HG03103 (cell line): ENCODE data around the gene TMEM59L.

Experiments used
- ATAC-seq: cut with Tn5 transposase; IDR thresholded peaks from one replicate; pipeline ENCODE4 v1.9.1; 2021; ENCODE audit warnings: low read depth; ENCODE audit not compliant: unreplicated experiment

The TMEM59L gene

GRCh38 chr19:18636183-18636968, 23.7 kb downstream of the TMEM59L start:
- ATAC-seq, result peak; percentile 84

GRCh38 chr19:18636969-18637629, 24.4 kb downstream of the TMEM59L start, which contains the start of gene KLHL26:
Gene KLHL26, plus strand, starts transcription at chr19:18637028. Its CDS starts 27 bp downstream, at chr19:18637055.
- ATAC-seq, result no peak

- no peak for ATAC-seq
These were observed 25.3 kb downstream of the TMEM59L start for GRCh38 chr19:18637673-18638630.

GRCh38 chr19:18639706-18640243, 27.1 kb downstream of the TMEM59L start:
- no peak for ATAC-seq

GRCh38 chr19:18644196-18645034, 31.7 kb downstream of the TMEM59L start:
- ATAC-seq, result no peak

GRCh38 chr19:18645035-18645511, 32.4 kb downstream of the TMEM59L start:
- no peak for ATAC-seq

GRCh38 chr19:18646535-18647370, 34.1 kb downstream of the TMEM59L start:
- ATAC-seq, result no peak

GRCh38 chr19:18647371-18647767, 34.7 kb downstream of the TMEM59L start:
- ATAC-seq, result no peak

GRCh38 chr19:18647807-18648206, 35.1 kb downstream of the TMEM59L start:
- ATAC-seq, result no peak

- ATAC-seq, result no peak
These were observed 36.3 kb downstream of the TMEM59L start for GRCh38 chr19:18648973-18649315.

GRCh38 chr19:18649371-18650020, 36.8 kb downstream of the TMEM59L start:
- ATAC-seq, result no peak

GRCh38 chr19:18650021-18650390, 37.3 kb downstream of the TMEM59L start:
- ATAC-seq, result no peak

- ATAC-seq, result no peak
These were observed 37.9 kb downstream of the TMEM59L start for GRCh38 chr19:18650468-18651041.

- ATAC-seq, result no peak
These were observed 38.6 kb downstream of the TMEM59L start for GRCh38 chr19:18651300-18651699.

- ATAC-seq, result no peak
These were observed 39.1 kb downstream of the TMEM59L start for GRCh38 chr19:18651733-18652132.

GRCh38 chr19:18653853-18654252, 41.2 kb downstream of the TMEM59L start:
- ATAC-seq, result no peak

- ATAC-seq, result no peak
These were observed 41.8 kb downstream of the TMEM59L start for GRCh38 chr19:18654469-18654868.
